Measurements from ENCODE around the gene IRAK1BP1.

The IRAK1BP1 gene

DNA sequence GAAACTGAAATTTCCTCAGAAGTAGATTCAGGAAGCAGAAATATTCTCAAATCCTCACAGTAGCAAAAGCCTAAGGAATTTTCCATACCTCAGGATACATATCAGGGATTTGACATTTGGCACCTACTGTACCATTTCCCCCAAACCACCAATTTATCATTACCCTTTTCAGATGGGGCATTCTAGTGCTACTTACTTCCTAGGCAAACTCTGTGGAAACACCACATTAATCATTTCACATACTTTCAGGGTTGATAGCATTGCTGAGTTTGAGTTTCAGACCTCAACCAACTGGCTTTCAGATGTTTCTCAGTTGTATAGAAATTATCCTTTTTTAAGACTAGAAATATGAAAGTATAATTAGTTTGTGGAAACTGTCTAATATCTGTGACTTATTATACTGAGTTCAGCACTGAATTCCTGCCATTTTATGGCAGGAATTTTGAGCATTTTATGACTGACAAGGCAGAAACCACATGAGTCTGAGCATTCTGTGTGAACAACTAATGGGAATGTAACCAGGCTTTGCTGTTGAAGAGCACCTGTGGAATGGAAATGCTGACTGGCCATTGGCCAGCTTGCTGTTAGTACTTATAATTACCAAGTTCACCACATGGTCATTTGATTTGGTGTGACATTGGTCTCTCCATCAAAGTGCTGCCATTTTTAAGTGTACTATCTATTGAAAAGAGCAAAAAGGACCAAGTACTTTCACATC, 35.1 kb upstream of the IRAK1BP1 start:
- TF ChIP-seq, protein P1, sequence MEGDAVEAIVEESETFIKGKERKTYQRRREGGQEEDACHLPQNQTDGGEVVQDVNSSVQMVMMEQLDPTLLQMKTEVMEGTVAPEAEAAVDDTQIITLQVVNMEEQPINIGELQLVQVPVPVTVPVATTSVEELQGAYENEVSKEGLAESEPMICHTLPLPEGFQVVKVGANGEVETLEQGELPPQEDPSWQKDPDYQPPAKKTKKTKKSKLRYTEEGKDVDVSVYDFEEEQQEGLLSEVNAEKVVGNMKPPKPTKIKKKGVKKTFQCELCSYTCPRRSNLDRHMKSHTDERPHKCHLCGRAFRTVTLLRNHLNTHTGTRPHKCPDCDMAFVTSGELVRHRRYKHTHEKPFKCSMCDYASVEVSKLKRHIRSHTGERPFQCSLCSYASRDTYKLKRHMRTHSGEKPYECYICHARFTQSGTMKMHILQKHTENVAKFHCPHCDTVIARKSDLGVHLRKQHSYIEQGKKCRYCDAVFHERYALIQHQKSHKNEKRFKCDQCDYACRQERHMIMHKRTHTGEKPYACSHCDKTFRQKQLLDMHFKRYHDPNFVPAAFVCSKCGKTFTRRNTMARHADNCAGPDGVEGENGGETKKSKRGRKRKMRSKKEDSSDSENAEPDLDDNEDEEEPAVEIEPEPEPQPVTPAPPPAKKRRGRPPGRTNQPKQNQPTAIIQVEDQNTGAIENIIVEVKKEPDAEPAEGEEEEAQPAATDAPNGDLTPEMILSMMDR (IDR thresholded peaks at IDR 0.05; ENCODE audit: poor library complexity, severe bottlenecking), result no peak
- Histone ChIP-seq H3K27ac (ENCODE audit: poor library complexity, severe bottlenecking) (no peak overlapping the region), H3K36me3 (ENCODE audit: low read depth) (no peaks in the 10 kb centered on the region), H3K27me3 (ENCODE audit: insufficient read depth, poor library complexity, severe bottlenecking) (no peaks in the 10 kb centered on the region), H3K9me3 (ENCODE audit: severe bottlenecking) (no peaks in the 10 kb centered on the region), H3K4me3 (ENCODE audit: severe bottlenecking) (no peak overlapping the region), H3K4me1 (ENCODE audit: insufficient read depth, poor library complexity, severe bottlenecking) (no peaks in the 10 kb centered on the region)
- DNase-seq (ENCODE audit: low spot score) (no peak), ATAC-seq (ENCODE audit: low read depth) (no peak)

DNA sequence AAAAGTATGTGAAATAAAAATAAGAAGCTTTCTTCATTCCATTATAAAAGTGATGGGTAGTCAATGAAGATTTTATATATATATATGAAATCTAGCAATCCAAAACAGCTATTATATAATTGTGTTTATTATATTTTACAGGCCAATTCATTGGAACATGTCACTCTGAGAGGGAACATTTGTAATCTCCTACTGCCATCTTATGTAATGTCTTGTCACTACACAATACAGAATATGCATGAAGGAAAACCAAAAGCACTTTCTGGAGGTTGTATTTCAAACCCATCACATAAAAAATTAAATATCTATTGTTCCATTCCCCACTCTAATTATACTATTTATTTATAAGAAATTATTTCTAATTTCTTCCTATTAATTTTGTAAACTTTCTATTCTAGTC, 31.5 kb upstream of the IRAK1BP1 start:
- ATAC-seq (ENCODE audit: low read depth) (0 out of 3 replicates have a peak, but pooled peaks have one; percentile 38), DNase-seq (ENCODE audit: low spot score) (no peak)
- TF ChIP-seq, protein P1 (IDR thresholded peaks at IDR 0.05; ENCODE audit: poor library complexity, severe bottlenecking), result peak; percentile 59
- Histone ChIP-seq H3K4me1 (ENCODE audit: insufficient read depth, poor library complexity, severe bottlenecking) (no peaks in the 10 kb centered on the region), H3K4me3 (ENCODE audit: severe bottlenecking) (no peak overlapping the region), H3K36me3 (ENCODE audit: low read depth) (no peaks in the 10 kb centered on the region), H3K27ac (ENCODE audit: poor library complexity, severe bottlenecking) (no peak overlapping the region), H3K27me3 (ENCODE audit: insufficient read depth, poor library complexity, severe bottlenecking) (no peaks in the 10 kb centered on the region), H3K9me3 (ENCODE audit: severe bottlenecking) (no peaks in the 10 kb centered on the region)

DNA sequence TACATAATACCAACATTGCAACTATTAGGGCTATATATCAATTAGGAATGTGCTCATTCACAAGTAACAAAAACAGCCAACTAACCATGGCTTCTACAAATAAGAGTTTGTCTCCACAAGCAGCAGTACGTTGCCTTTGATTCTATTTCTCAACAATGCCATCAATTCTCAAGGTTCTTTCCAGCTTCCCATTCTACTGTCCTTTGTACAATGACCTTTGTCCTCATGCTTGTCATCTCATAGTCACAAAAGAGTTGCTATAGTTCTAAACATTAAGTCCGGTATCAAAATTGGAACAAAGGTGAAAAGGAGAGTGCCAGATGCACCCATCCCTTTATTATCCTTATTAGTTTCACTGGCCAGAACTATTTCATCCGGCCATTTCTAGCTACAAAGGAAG, 30.8 kb upstream of the IRAK1BP1 start:
- H3K9me3 ChIP-seq (ENCODE audit: severe bottlenecking), result no peaks in the 10 kb centered on the region
- H3K4me1 ChIP-seq (ENCODE audit: insufficient read depth, poor library complexity, severe bottlenecking), result no peaks in the 10 kb centered on the region
- no peaks in the 10 kb centered on the region for H3K27me3 ChIP-seq (ENCODE audit: insufficient read depth, poor library complexity, severe bottlenecking)
- TF ChIP-seq, protein P1 (IDR thresholded peaks at IDR 0.05; ENCODE audit: poor library complexity, severe bottlenecking), result no peak
- H3K27ac ChIP-seq (ENCODE audit: poor library complexity, severe bottlenecking), result no peak overlapping the region
- H3K4me3 ChIP-seq (ENCODE audit: severe bottlenecking), result no peak overlapping the region
- H3K36me3 ChIP-seq (ENCODE audit: low read depth), result no peaks in the 10 kb centered on the region
- no peak for DNase-seq (ENCODE audit: low spot score)
- ATAC-seq (ENCODE audit: low read depth), result no peak

DNA sequence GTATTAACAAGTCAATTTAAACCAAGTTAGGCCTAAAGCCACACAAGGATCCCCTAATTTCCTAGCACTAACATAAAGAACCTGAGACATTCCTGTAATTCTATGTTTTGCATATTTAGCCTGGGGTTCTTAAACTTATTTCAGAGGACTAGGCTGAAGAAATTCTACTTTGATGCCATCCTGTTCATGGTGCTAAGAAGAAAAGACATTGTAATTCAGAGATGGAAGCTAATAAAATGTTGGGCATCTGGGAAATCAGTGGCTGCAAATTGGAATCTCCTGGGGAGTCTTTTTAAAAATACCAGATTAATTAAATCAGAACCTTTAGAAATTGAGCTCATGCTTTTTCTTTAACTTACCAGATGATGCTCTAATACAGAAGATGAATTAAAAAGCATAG, 26.2 kb upstream of the IRAK1BP1 start:
- Histone ChIP-seq H3K27me3 (ENCODE audit: insufficient read depth, poor library complexity, severe bottlenecking) (no peaks in the 10 kb centered on the region), H3K27ac (ENCODE audit: poor library complexity, severe bottlenecking) (no peak overlapping the region), H3K36me3 (ENCODE audit: low read depth) (no peaks in the 10 kb centered on the region), H3K4me3 (ENCODE audit: severe bottlenecking) (no peak overlapping the region), H3K9me3 (ENCODE audit: severe bottlenecking) (no peaks in the 10 kb centered on the region), H3K4me1 (ENCODE audit: insufficient read depth, poor library complexity, severe bottlenecking) (no peaks in the 10 kb centered on the region)
- no peak for ATAC-seq (ENCODE audit: low read depth)
- TF ChIP-seq, protein P1 (IDR thresholded peaks at IDR 0.05; ENCODE audit: poor library complexity, severe bottlenecking), result no peak
- DNase-seq (ENCODE audit: low spot score), result no peak

DNA sequence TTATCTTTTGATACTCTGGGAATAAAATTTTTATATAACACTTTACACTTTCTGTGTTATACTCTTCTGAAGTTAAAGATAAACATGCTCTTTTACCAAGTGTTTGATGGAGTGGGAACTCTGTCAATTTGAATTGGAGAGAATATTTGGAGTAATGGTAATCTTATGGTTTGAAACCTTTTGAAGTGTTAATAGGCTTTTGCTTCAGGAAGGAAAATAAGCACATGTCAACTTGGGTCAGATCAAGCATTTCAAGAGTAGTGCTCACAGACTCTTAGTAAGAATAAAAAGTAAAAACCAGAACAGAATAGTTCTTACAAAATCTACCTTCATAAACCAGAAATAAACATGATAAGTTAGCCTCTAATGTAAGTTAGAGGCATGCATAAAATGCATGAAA, 24.4 kb upstream of the IRAK1BP1 start:
- H3K4me1 ChIP-seq (ENCODE audit: insufficient read depth, poor library complexity, severe bottlenecking), result no peaks in the 10 kb centered on the region
- ATAC-seq (ENCODE audit: low read depth) (no peak), DNase-seq (ENCODE audit: low spot score) (no peak)
- no peak overlapping the region for H3K27ac ChIP-seq (ENCODE audit: poor library complexity, severe bottlenecking)
- H3K27me3 ChIP-seq (ENCODE audit: insufficient read depth, poor library complexity, severe bottlenecking), result no peaks in the 10 kb centered on the region
- no peak overlapping the region for H3K4me3 ChIP-seq (ENCODE audit: severe bottlenecking)
- TF ChIP-seq, protein P1 (IDR thresholded peaks at IDR 0.05; ENCODE audit: poor library complexity, severe bottlenecking), result no peak
- H3K36me3 ChIP-seq (ENCODE audit: low read depth), result no peaks in the 10 kb centered on the region
- H3K9me3 ChIP-seq (ENCODE audit: severe bottlenecking), result no peaks in the 10 kb centered on the region

Data from RWPE2 (cell line).